Body of pancreas (tissue), 4 donors: ENCODE measurements around the gene GDPD5. TPM values are rescaled to one million over a fixed set of nuclear protein-coding genes. Genes with fewer than 3 reads are reported as not detected.

Experiments
- ATAC-seq: fragments of 150-250 bp; one replicate; pipeline ENCODE4 v1.9.1; 2016
- DNase-seq, 4 donors: peaks; one replicate each; pipeline ENCODE4 v3.0.0-alpha.2; 2019
- H3K27ac ChIP-seq, 4 donors: fragments of 200-600 bp; sonication (generic); 1 replicate in 3 of 4; 2 replicates in 1 of 4; pipeline versions ENCODE4 v1.5.1 to v1.6.1; 2016 to 2019; ENCODE audit warnings: mild to moderate bottlenecking in 1 of 4, mixed read lengths in 1 of 4, moderate library complexity in 1 of 4
- H3K27me3 ChIP-seq, 2 donors: fragments of 200-600 bp; sonication (generic); one replicate each; pipeline ENCODE4 v1.6.0; 2016; ENCODE audit warnings: mild to moderate bottlenecking in 1 of 2
- H3K36me3 ChIP-seq, 2 donors: fragments of 200-600 bp; sonication (generic); replicated peaks in 1 of 2; 2 replicates each; pipeline ENCODE4 v1.5.1; 2016; ENCODE audit warnings: low read depth in 2 of 2; ENCODE audit not compliant: insufficient read depth in 1 of 2
- H3K4me1 ChIP-seq: fragments of 200-600 bp; sonication (generic); one replicate; pipeline ENCODE4 v1.6.0; 2016
- H3K4me3 ChIP-seq, 2 donors: fragments of 200-600 bp; sonication (generic); 1 replicate in 1 of 2; 2 replicates in 1 of 2; pipeline ENCODE4 v1.5.1; 2016 to 2019
- H3K9me3 ChIP-seq, 3 donors: fragments of 200-600 bp; sonication (generic); 1 replicate in 2 of 3; 2 replicates in 1 of 3; pipeline ENCODE4 v1.5.1; 2016
- POLR2A ChIP-seq, 3 donors: fragments of 450-650 bp; IDR thresholded peaks; one replicate each; pipeline ENCODE4 v1.6.1; 2016; ENCODE audit warnings: antibody characterized with exemption in 3 of 3, mild to moderate bottlenecking in 2 of 3
- WGBS, 2 donors: methylation state at CpG; one replicate each; pipeline ENCODE4 v1.1.5; 2017; 5-methylcytosine and 5-hydroxymethylcytosine counted together
- intact Hi-C: fragments of 100-400 bp; cut with DNase I; formaldehyde crosslinking; loops from one replicate; pipeline ENCODE4 v1.15.1; 2023
- total RNA-seq, 2 donors: library from RNA; depleted of rRNA; stranded (reverse); fragments of >200 nt; gene quantifications; one replicate each; pipeline ENCODE4 v1.1.0, GENCODE V29; 2016
- TF ChIP-seq, protein P1 (sequence below), 7 experiments: fragments of 450-650 bp in 4 of 7; fragments of 200-600 bp in 3 of 7; sonication (generic) in 3 of 7; IDR thresholded peaks; one replicate each; pipeline ENCODE4 v1.5.1; 2016 to 2019; ENCODE audit warnings: antibody characterized with exemption in 7 of 7

The GDPD5 gene
- total RNA-seq, 2 donors from 2014 or later: 29.6 to 73.2 TPM

DNA sequence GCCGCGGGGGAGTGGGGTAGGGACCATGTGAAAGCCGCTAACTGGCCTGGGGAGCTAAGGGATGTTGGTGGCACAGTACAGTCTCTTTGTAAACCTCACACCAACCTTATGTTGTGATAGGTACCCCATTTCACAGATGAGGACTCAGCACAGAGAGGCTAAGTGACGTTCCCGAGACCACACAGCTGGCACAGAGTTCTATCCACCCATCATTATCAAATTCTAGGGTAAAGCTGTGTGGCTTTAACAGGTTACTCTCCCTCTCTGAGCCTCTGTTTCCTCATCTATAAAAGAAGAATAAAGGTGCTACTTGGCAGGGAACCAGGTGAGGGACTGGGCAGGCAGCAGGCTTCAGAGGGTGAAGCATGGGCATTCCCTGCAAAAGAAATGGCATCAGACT is 1.4 kb upstream of the GDPD5 start:
- no peak for ATAC-seq
- Histone ChIP-seq H3K36me3 (no peaks in the 10 kb centered on the region), H3K27ac (no peak overlapping the region), H3K9me3 (no peaks in the 10 kb centered on the region), H3K4me1 (peaks cover 36% of the 10 kb centered on the region), H3K4me3 (no peak overlapping the region), H3K27me3 (no peaks in the 10 kb centered on the region)
- no peak for DNase-seq
- intact Hi-C loops: no loop called here
- no peak for TF ChIP-seq POLR2A (IDR thresholded peaks at IDR 0.05)
- TF ChIP-seq, protein P1, sequence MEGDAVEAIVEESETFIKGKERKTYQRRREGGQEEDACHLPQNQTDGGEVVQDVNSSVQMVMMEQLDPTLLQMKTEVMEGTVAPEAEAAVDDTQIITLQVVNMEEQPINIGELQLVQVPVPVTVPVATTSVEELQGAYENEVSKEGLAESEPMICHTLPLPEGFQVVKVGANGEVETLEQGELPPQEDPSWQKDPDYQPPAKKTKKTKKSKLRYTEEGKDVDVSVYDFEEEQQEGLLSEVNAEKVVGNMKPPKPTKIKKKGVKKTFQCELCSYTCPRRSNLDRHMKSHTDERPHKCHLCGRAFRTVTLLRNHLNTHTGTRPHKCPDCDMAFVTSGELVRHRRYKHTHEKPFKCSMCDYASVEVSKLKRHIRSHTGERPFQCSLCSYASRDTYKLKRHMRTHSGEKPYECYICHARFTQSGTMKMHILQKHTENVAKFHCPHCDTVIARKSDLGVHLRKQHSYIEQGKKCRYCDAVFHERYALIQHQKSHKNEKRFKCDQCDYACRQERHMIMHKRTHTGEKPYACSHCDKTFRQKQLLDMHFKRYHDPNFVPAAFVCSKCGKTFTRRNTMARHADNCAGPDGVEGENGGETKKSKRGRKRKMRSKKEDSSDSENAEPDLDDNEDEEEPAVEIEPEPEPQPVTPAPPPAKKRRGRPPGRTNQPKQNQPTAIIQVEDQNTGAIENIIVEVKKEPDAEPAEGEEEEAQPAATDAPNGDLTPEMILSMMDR (IDR thresholded peaks at IDR 0.05): no peak
- 91 to 94% methylated on average over 5 of the region's 5 CpGs for WGBS, 2 donors

- intact Hi-C loops: no loop called here
- Histone ChIP-seq H3K27me3 (no peaks in the 10 kb centered on the region), H3K4me1 (peaks cover 40% of the 10 kb centered on the region), H3K36me3 (no peaks in the 10 kb centered on the region), H3K4me3 (peak overlapping the region in 1 of 2 donors; percentile 78), H3K27ac (peak overlapping the region in 1 of 4 donors; percentile 32), H3K9me3 (no peaks in the 10 kb centered on the region)
- DNase-seq (no peak), ATAC-seq (no peak)
- TF ChIP-seq POLR2A (IDR thresholded peaks at IDR 0.05): no peak
- TF ChIP-seq, protein P1 (IDR thresholded peaks at IDR 0.05): no peak
- WGBS, 2 donors: 4% methylated on average over 21 of the region's 21 CpGs
These were observed 426 bp upstream of the GDPD5 start for GRCh38 chr11:75526192-75526541.

GRCh38 chr11:75524665-75525432 is 892 bp downstream of the GDPD5 start:
- peak in 3 of 4 donors; percentile 27 to 37 (median 28) for DNase-seq
- H3K9me3 ChIP-seq: no peaks in the 10 kb centered on the region
- TF ChIP-seq POLR2A (IDR thresholded peaks at IDR 0.05): no peak
- TF ChIP-seq, protein P1 (IDR thresholded peaks at IDR 0.05): no peak
- peak overlapping the region; percentile 50 to 78 for H3K4me3 ChIP-seq
- intact Hi-C loops: no loop called here
- no peak for ATAC-seq
- H3K36me3 ChIP-seq: no peaks in the 10 kb centered on the region
- 3 to 4% methylated on average over 27 to 49 of the region's 51 CpGs for WGBS, 2 donors
- no peaks in the 10 kb centered on the region for H3K27me3 ChIP-seq
- peak overlapping the region in 2 of 4 donors; percentile 50 to 77 for H3K27ac ChIP-seq
- H3K4me1 ChIP-seq: peaks cover 46% of the 10 kb centered on the region

DNA sequence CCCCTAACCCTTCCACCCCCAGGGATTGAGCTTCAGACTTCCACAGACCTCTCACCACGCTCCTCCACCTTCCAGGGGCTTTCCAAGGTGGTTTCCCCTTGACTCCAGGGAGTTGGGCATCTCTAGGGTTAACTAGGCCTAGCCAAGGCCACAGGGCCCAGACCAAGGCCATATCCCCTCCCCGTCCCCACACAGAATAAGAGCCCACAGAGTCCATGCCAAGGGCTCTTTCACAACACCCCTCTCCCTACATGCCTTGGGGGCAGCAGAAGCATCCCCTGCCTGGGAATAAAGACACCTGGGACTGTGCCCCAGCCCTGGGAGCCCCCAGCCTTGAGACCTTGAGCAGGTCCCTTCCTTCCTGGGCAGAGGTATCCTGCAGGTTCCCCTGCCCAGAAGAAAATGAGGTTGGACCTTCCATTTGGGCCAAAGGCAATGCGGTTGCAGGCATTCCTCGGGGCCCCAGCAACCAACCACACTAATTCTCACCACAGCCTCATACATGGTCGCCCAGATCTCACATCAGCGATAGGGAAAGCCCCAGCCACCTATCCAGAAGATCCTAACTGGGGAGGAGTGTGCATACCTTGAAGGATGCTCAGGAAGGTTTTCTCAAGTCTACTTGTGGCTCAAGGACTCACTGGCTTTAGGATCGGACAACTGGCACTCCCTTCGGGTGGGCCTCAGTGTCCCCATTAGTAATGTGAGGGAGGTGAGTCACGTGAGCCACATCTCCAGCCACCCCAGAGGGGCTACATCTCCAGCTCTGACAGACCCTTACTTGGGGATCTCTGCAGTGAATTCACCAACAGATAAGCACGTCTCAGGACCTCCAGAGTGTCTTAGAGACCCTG is 1.7 kb downstream of the GDPD5 start:
- no peak for TF ChIP-seq POLR2A (IDR thresholded peaks at IDR 0.05)
- TF ChIP-seq, protein P1 (IDR thresholded peaks at IDR 0.05): no peak
- ATAC-seq (peak; percentile 47), DNase-seq (peak; percentile 60 to 88 (median 76))
- Histone ChIP-seq H3K9me3 (no peaks in the 10 kb centered on the region), H3K4me1 (peaks cover 46% of the 10 kb centered on the region), H3K27ac (peak overlapping the region; percentile 17 to 77 (median 36)), H3K27me3 (no peaks in the 10 kb centered on the region), H3K36me3 (no peaks in the 10 kb centered on the region), H3K4me3 (peak overlapping the region in 1 of 2 donors; percentile 78)
- 30 to 43% methylated on average over 10 of the region's 10 CpGs for WGBS, 2 donors
- intact Hi-C loops: no loop called here
